Osteoblast (primary cell): ENCODE data around the gene AXIN1. TPM values are rescaled to one million over a fixed set of nuclear protein-coding genes. Genes with fewer than 3 reads are reported as not detected.
A peak's percentile ranks its signal among the peaks of the same experiment; 100 is the strongest.

Source experiments
- DNase-seq: peaks from one replicate; pipeline ENCODE4 v3.0.0; 2011; ENCODE audit warnings: low spot score, mixed read lengths; ENCODE audit not compliant: insufficient read length; ENCODE audit errors: missing footprints
- H2AFZ ChIP-seq: 2 replicates; pipeline ENCODE4 v1.6.0; 2011; ENCODE audit warnings: mild to moderate bottlenecking, low read length
- H3K27ac ChIP-seq: 2 replicates; pipeline ENCODE4 v1.5.1; 2011; ENCODE audit warnings: mild to moderate bottlenecking, low read depth, low read length, moderate library complexity
- H3K27me3 ChIP-seq: 2 replicates; pipeline ENCODE4 v1.6.0; 2012; ENCODE audit warnings: mild to moderate bottlenecking, control low read depth, inconsistent platforms, low read length, moderate library complexity; ENCODE audit not compliant: insufficient read depth
- H3K36me3 ChIP-seq: 2 replicates; pipeline ENCODE4 v1.5.1; 2011; ENCODE audit warnings: mild to moderate bottlenecking, low read length, control low read depth, moderate library complexity; ENCODE audit not compliant: insufficient read depth
- H3K4me1 ChIP-seq: 2 replicates; pipeline ENCODE4 v1.5.1; 2011; ENCODE audit warnings: mild to moderate bottlenecking, low read length, control low read depth, moderate library complexity; ENCODE audit not compliant: insufficient read depth
- H3K4me2 ChIP-seq: 2 replicates; pipeline ENCODE4 v1.6.0; 2011; ENCODE audit warnings: mild to moderate bottlenecking, low read length; ENCODE audit not compliant: insufficient read depth
- H3K4me3 ChIP-seq: fragments of 200-600 bp; sonication (generic); 3 replicates; pipeline ENCODE4 v1.5.1; 2012; ENCODE audit warnings: mild to moderate bottlenecking, low read length, inconsistent platforms; ENCODE audit not compliant: insufficient read depth
- H3K79me2 ChIP-seq: 2 replicates; pipeline ENCODE4 v1.6.0; 2012; ENCODE audit warnings: mild to moderate bottlenecking, low read length, control low read depth, inconsistent platforms; ENCODE audit not compliant: insufficient read depth
- H3K9me3 ChIP-seq: 2 replicates; pipeline ENCODE4 v1.5.1; 2011; ENCODE audit warnings: low read depth, low read length, control low read depth
- H4K20me1 ChIP-seq: 2 replicates; pipeline ENCODE4 v1.6.0; 2012; ENCODE audit warnings: mild to moderate bottlenecking, low read length, control low read depth; ENCODE audit not compliant: insufficient read depth
- CTCF ChIP-seq: IDR thresholded peaks from 2 replicates; pipeline ENCODE4 v1.5.1; 2011; ENCODE audit warnings: mild to moderate bottlenecking, low read depth, low read length, moderate library complexity; ENCODE audit errors: extremely low read depth
- total RNA-seq: library from RNA; depleted of rRNA; stranded (reverse); fragments of >200 nt; gene quantifications from 2 replicates; pipeline ENCODE4 v1.2.3, GENCODE V29; 2012

The AXIN1 gene
- total RNA-seq, 1 donor, result 21.7 TPM

DNA sequence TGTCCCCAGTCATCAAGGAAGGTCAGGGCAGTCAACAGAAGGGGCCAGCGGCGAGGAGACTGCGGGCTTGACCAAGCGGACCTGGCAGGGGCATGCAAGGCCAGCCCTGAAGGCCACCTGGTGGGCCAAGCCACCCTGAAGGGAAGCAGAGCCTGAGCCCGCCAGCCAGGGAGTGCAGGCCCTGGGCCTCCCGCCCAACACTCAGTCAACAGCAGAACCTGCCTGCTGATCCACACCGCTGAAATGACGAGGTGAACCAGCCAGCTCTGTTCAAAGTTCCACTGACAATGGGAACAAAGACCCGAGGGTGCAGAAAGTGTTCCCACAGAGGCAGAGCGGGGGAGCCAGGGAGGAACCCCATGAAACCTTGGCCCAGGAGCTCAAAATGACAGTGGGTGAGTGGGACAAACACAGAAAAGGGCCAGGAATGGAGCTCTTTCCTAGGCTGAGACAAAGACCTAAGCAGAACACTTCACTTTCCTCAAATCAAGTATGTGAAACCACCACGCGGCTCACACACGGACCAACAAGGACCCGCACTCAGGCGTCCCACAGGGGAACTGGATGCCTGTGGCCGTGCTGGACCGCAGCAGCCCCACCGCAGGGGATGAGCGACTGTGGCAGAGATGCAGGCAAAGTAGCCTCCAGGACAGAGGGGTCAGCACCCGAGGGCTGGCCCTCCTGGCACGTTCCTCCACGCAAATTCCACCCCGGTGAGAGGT is 12.0 kb downstream of the AXIN1 start:
- no peaks in the 10 kb centered on the region for H3K27me3 ChIP-seq
- peaks cover 87% of the 10 kb centered on the region for H3K79me2 ChIP-seq
- H3K36me3 ChIP-seq, result peaks cover 2% of the 10 kb centered on the region
- H3K4me3 ChIP-seq, result no peak overlapping the region
- H3K9me3 ChIP-seq, result no peaks in the 10 kb centered on the region
- no peak for TF ChIP-seq CTCF
- peaks cover 40% of the 10 kb centered on the region for H4K20me1 ChIP-seq
- peak; percentile 82 for DNase-seq
- no peak overlapping the region for H3K4me2 ChIP-seq
- H3K4me1 ChIP-seq, result no peaks in the 10 kb centered on the region
- no peak overlapping the region for H3K27ac ChIP-seq
- H2AFZ ChIP-seq, result no peak overlapping the region

DNA sequence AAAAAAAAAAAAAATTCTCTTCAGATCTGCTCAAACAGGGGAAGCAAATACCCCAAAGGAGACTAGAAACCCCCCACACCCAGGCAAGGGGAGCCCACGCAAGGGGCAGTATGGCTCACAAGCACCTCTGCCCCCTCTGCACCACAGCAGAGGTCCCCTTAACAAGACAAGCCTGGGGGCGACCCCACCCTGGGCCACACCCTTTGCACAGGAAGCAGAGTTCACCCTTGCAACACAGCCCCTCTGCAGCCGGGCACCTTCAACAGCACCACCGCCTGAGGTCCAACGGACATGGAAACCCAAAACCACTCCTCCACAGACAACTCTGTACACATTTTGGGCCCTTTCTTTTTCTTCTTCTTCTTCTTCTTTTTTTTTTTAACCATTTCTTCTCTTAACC is 12.8 kb downstream of the AXIN1 start:
- Histone ChIP-seq H4K20me1 (peaks cover 46% of the 10 kb centered on the region), H2AFZ (no peak overlapping the region), H3K4me2 (no peak overlapping the region), H3K9me3 (no peaks in the 10 kb centered on the region), H3K4me3 (no peak overlapping the region), H3K36me3 (no peaks in the 10 kb centered on the region), H3K79me2 (peaks cover 87% of the 10 kb centered on the region), H3K27me3 (no peaks in the 10 kb centered on the region), H3K4me1 (no peaks in the 10 kb centered on the region), H3K27ac (no peak overlapping the region)
- peak; percentile 80 for DNase-seq
- TF ChIP-seq CTCF, result no peak

DNA sequence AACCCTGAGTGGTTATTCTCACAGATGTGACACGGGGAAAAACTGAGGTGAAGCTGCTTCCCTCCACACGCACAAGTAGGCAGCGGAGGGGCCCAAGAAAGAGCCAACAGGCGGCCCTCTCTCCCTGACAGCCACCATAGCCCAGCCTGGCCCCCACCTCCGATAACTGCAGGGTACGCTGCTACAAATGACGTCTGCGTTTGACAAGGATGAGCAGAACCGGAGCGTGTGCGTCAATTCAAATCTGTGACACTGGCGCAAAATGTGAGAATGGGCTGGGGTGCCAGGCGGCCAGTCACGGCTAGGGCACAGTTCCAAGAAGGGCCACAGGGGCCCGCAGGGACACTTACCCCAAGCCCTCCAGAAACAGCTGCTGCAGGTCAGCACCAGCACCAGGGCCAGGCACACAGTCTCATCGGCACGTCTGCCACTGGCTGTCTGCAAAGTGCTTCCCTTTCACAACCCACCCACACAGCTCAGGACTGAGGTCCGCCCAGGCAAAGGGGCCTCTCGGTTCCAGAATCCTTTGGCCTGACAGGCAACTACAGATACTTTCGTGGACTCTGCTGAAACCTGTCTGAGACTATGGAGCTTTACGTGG is 14.4 kb downstream of the AXIN1 start:
- no peak overlapping the region for H3K4me3 ChIP-seq
- no peak overlapping the region for H2AFZ ChIP-seq
- no peaks in the 10 kb centered on the region for H3K36me3 ChIP-seq
- H3K27ac ChIP-seq, result no peak overlapping the region
- peak; percentile 53 for DNase-seq
- no peak for TF ChIP-seq CTCF
- H3K4me2 ChIP-seq, result no peak overlapping the region
- no peaks in the 10 kb centered on the region for H3K4me1 ChIP-seq
- peaks cover 53% of the 10 kb centered on the region for H4K20me1 ChIP-seq
- no peaks in the 10 kb centered on the region for H3K27me3 ChIP-seq
- H3K79me2 ChIP-seq, result peaks cover 88% of the 10 kb centered on the region
- no peaks in the 10 kb centered on the region for H3K9me3 ChIP-seq

DNA sequence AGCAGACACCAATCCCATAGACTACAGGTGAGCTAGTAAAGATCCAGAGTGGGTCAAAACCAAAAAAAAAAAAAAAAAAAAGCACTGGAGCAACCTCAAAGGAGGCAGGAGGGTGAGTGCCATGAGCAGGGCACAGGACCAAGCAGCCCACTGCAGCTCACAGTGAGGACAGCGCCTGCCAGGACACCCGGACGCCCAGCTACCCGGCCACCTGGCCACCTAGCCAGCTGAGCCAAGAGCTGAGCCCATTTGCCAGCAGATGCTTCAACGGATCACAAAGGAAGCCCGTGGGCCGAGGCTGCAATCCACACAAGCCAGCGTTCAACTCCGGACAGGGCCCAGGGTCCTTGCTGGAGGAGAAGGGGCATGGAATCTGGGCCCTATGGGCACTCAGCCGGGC is 15.1 kb downstream of the AXIN1 start:
- H3K27me3 ChIP-seq, result no peaks in the 10 kb centered on the region
- TF ChIP-seq CTCF, result no peak
- no peaks in the 10 kb centered on the region for H3K9me3 ChIP-seq
- peaks cover 49% of the 10 kb centered on the region for H4K20me1 ChIP-seq
- H3K4me2 ChIP-seq, result no peak overlapping the region
- H3K36me3 ChIP-seq, result no peaks in the 10 kb centered on the region
- H3K79me2 ChIP-seq, result peaks cover 87% of the 10 kb centered on the region
- peak; percentile 54 for DNase-seq
- no peaks in the 10 kb centered on the region for H3K4me1 ChIP-seq
- no peak overlapping the region for H3K27ac ChIP-seq
- H2AFZ ChIP-seq, result no peak overlapping the region
- no peak overlapping the region for H3K4me3 ChIP-seq
